NOMO-1 treated with DMSO at 0.1 percent for 48 hours (cell line): ENCODE data around the gene KATNB1.
A peak's percentile ranks its signal among the peaks of the same experiment; 100 is the strongest.
"Not testable (repeated sequence)": the region's sequence is repeated elsewhere in the genome, so short reads cannot be mapped to it uniquely, and the experiment has no call there.

ENCODE experiments used
- DNase-seq: peaks from one replicate; lab custom pipeline; 2025; ENCODE audit not compliant: unreplicated experiment; lab: John Stamatoyannopoulos, UW

KATNB1 gene

GRCh38 chr16:57788252-57788841, 52.8 kb downstream of the KATNB1 start:
- DNase-seq, result no peak

- no peak for DNase-seq
Observed at GRCh38 chr16:57788951-57789350, 53.4 kb downstream of the KATNB1 start.

- DNase-seq, result peak; percentile 18
Observed at GRCh38 chr16:57791195-57791892, 55.8 kb downstream of the KATNB1 start.

- DNase-seq, result no peak
Observed at GRCh38 chr16:57791893-57792461, 56.4 kb downstream of the KATNB1 start.

GRCh38 chr16:57794849-57795430, 59.4 kb downstream of the KATNB1 start:
- DNase-seq, result no peak

- peak; percentile 21 for DNase-seq
Observed at GRCh38 chr16:57795431-57795878, 59.9 kb downstream of the KATNB1 start.

GRCh38 chr16:57796014-57796413, 60.4 kb downstream of the KATNB1 start:
- DNase-seq, result not testable (repeated sequence)

- no peak for DNase-seq
Observed at GRCh38 chr16:57797216-57797525, 61.6 kb downstream of the KATNB1 start.

GRCh38 chr16:57797526-57798266, 62.1 kb downstream of the KATNB1 start:
- no peak for DNase-seq

- DNase-seq, result no peak
Observed at GRCh38 chr16:57798267-57798810, 62.8 kb downstream of the KATNB1 start.

GRCh38 chr16:57798953-57799599, 63.5 kb downstream of the KATNB1 start:
- no peak for DNase-seq

- no peak for DNase-seq
Observed at GRCh38 chr16:57799600-57800199, 64.1 kb downstream of the KATNB1 start.

- DNase-seq, result no peak
Observed at GRCh38 chr16:57800200-57801097, 64.9 kb downstream of the KATNB1 start.

- DNase-seq, result peak; percentile 12
Observed at GRCh38 chr16:57801098-57801808, 65.7 kb downstream of the KATNB1 start.

GRCh38 chr16:57801809-57802340, 66.3 kb downstream of the KATNB1 start:
- DNase-seq, result no peak

GRCh38 chr16:57802341-57803133, 67.0 kb downstream of the KATNB1 start, which contains the start of gene KIFC3:
TSS of gene KIFC3 (minus strand) at chr16:57802491. CDS start at chr16:57798243, 4,248 bp downstream.
- peak; percentile 34 for DNase-seq
